ENCODE results near the gene SLC25A33.

DNA sequence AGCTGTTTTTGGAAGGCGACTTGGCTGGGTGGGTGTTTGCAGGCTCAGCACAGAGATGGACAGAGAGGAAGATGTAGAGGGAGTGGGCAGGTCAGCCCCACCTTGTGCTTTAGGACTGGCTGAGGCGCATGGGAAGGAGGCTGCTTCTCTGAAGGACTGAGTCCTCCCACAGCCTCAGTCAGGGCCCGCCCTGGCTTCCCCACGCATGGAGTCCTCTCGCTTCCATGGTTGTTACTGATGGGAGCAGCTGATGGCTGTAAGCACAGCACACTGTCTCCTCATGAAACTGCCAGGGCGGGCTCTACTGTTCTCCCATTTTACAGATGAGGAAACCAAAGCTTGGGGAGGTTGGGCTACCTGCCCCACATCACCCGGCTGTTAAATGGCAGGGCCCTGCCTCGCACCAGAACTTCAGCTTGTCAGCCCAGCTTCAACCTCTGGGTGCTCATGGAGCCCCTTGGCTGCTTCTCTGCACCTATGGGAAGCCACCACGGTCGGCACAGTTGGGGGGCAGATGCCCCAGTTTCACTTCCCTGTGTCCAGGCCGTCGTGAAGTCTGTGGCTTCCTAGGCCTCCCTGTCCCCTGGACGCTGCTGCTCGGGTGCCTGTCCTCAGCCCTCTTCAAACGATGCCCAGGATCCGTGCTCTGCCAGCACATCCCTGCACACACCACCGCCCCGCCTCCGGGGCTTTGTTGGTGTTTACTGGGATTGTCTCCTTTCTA is 51.8 kb downstream of the SLC25A33 start:
- TF ChIP-seq, protein P1, sequence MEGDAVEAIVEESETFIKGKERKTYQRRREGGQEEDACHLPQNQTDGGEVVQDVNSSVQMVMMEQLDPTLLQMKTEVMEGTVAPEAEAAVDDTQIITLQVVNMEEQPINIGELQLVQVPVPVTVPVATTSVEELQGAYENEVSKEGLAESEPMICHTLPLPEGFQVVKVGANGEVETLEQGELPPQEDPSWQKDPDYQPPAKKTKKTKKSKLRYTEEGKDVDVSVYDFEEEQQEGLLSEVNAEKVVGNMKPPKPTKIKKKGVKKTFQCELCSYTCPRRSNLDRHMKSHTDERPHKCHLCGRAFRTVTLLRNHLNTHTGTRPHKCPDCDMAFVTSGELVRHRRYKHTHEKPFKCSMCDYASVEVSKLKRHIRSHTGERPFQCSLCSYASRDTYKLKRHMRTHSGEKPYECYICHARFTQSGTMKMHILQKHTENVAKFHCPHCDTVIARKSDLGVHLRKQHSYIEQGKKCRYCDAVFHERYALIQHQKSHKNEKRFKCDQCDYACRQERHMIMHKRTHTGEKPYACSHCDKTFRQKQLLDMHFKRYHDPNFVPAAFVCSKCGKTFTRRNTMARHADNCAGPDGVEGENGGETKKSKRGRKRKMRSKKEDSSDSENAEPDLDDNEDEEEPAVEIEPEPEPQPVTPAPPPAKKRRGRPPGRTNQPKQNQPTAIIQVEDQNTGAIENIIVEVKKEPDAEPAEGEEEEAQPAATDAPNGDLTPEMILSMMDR (conservative IDR thresholded peaks at IDR 0.05; ENCODE audit: low read depth, low read length), result no peak
- TF ChIP-seq EZH2 (IDR thresholded peaks at IDR 0.05; ENCODE audit: borderline replicate concordance, low read depth, low read length, poor library complexity, severe bottlenecking), result no peak

All from A673 (cell line).